GM12864 (cell line): ENCODE data around the gene RAD21L1.

Experiments
- DNase-seq: peaks from one replicate; pipeline ENCODE4 v3.0.0-alpha.2; 2011; ENCODE audit warnings: low read depth
- H3K4me3 ChIP-seq: 2 replicates; pipeline ENCODE4 v1.5.1; 2011; ENCODE audit warnings: mild to moderate bottlenecking, low read depth, low read length, control low read depth
- CTCF ChIP-seq: IDR thresholded peaks from 2 replicates; pipeline ENCODE4 v1.5.1; 2011; ENCODE audit warnings: low read depth, mild to moderate bottlenecking, moderate library complexity, low read length, control low read depth, inconsistent platforms; ENCODE audit errors: missing control alignments

The RAD21L1 gene

GRCh38 chr20:1265226-1265915 lies 39.5 kb downstream of the RAD21L1 start:
- no peak for TF ChIP-seq CTCF
- no peak for DNase-seq
- no peak overlapping the region for H3K4me3 ChIP-seq

GRCh38 chr20:1265916-1266166 lies 40.0 kb downstream of the RAD21L1 start:
- no peak overlapping the region; the same call in 1 of the 2 replicates for H3K4me3 ChIP-seq
- no peak for DNase-seq
- no peak for TF ChIP-seq CTCF

GRCh38 chr20:1266167-1266973 lies 40.5 kb downstream of the RAD21L1 start, which contains the start of gene SNPH:
SNPH (plus strand) TSS chr20:1266294; CDS start chr20:1296240, 29,946 bp downstream.
- DNase-seq = no peak
- H3K4me3 ChIP-seq = peak within 1 kb of the TSS; percentile 42
- TF ChIP-seq CTCF = no peak

DNA sequence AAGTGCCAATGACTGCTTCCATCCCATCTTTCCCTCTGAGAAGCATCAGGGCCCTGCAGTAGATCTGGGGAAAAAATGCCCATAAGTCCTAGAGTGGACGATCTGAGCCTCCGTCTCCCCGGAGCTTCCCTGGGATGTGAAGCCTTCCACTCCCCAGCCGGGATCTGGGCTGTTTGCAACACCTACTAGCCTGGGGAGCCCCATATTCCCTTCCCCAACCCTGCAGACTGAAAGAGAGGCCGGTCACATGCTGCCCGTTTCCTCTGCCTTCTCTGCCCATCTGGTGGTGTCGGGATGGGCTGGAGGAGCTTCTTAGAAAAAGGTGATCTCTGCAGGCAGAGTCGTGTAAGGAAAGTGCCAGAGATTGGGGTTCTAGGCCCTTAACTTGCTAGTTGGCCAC lies 41.3 kb downstream of the RAD21L1 start:
- no peak for TF ChIP-seq CTCF
- DNase-seq = no peak
- H3K4me3 ChIP-seq = no peak overlapping the region

DNA sequence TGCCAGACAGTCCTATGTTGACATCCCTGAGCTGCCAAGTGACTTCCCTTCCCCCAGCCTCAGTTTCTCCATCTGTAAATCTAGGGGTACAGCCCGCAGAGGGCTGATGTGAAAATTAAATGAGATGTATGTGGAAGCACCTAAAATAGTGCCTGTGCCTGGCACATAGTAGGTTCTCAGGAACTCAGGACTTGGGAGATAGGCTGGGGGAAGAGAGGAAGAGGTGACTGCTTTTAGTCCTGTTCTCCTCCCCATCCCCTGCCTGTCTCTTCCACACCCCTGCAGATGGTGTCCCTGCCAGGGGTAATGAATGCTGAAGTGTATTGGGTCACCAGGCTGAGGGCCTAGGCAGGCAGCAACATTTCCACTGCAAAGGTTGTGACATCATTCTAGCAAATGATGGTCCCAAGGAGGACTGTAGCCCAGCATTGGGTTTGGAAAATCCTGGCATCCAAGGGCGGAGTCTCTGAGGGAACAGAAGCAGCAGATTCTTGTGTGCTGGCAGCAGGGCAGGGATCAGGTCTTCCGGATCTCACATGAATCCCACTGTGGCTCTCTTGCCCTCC lies 42.0 kb downstream of the RAD21L1 start:
- DNase-seq = no peak
- no peak for TF ChIP-seq CTCF
- no peak overlapping the region for H3K4me3 ChIP-seq

- no peak for TF ChIP-seq CTCF
- no peak overlapping the region for H3K4me3 ChIP-seq
- no peak for DNase-seq
Measured at GRCh38 chr20:1269235-1269634, 43.4 kb downstream of the RAD21L1 start.
